Epidermal melanocyte (primary cell): Measurements from ENCODE around the gene UNC50.
A peak's percentile ranks its signal among the peaks of the same experiment; 100 is the strongest.
"Not testable (repeated sequence)": the region's sequence is repeated elsewhere in the genome, so short reads cannot be mapped to it uniquely, and the experiment has no call there.

Experiments
- DNase-seq: peaks from one replicate; pipeline ENCODE4 v3.0.0; 2011; ENCODE audit warnings: low spot score; ENCODE audit not compliant: insufficient read length

UNC50 gene

DNA sequence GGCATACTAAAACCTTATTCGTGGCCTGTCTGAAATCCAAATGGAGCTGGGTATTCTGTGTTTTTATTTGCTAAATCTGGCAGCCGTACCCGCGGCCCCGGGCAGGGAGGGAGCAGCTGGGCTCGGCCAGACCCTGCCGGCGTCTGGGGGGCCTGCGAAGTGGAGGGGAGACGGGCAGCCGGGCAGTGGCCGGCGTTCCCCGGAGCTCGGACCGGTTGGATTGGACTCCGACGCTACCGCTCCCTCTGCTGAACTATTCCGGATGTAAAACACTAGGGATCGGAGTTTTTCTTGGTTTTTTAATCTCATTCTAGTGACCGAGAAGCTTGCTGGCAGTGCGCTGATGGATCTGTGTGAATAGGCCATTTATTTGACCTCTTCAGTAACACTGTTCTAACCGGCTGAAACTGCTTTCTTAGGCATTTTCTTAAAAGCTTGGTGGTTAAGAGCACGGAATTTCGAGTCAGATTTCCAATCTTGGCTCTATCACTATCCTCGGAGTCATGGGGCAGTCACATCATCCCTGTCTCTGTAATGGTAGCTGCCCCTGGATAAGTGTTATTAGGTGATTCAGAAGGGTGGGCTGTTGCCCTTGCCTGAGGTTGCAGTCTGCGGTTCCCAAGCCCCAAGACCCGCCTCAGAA, 694 bp downstream of the UNC50 start:
- no peak for DNase-seq

DNA sequence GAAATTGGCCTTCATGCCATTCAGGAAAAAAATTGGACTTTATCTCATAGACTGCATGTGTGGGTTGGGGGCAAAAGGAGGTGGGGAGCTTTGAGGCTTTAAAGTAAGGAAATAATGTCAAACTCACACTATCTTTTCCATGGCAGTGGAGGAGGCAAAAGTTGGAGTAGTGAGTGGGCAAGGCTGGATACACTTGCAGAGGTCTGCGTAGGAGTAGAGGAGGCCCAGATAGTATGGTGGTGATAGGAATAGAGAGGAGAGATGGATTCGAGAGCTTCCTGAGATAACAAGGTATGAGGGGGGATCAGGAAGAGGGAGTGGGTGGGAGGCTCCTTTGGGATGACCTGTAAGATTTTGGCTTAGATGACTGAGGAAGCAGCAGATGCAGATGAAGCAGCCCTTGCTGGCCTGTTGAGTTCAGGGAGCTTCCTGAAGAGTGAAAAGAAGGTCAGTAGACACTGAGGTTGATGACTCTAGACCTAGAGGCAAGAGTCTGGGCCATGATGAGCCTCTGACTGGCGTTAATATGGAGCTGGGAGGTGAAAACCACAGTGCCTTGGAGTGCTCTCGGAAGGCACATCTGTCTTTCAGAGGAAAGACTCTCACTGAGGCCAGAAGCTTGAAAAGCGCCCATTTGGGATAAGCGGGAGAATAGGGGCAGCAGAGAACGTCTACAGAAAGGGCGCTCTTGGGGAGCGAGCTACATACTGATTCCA, 5.8 kb downstream of the UNC50 start:
- DNase-seq, result no peak

DNA sequence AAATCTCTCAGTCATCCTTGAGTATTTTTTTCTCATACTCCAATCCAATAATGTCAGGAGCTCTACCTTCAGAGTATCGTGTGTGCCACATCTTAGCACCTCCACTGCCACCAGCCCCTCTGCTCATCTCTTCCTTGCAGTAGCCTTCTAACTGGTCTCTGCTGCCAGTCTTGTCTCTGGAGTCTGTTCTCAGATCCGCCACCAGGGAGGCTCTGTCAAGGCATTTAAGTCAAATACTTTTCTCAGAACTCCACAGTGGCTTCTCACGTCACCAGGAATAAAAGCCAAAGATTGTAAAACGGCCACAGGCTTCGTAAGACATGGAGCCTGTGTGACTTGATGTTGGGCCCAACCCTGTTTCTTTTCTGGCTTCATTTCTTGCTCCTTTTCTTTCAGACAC, 7.1 kb downstream of the UNC50 start:
- no peak for DNase-seq

DNA sequence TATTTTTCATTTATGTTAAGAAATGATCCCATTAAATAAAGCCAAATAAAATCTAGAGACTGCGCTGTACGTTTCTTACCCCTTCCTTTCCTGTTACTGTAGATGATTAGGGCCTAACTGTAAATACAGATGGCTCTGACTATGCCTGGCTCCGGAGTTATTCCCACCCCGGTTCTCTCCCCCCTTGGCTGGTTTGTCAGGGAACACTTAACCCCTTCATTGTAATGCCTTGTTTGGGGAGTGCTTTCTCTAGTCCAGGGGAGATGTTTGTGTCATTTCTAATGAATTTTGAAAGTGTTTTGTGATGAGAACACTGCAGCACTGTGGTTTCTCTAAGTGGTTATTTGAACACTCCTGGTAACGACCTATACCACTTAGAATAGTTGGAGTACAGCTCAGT, 8.8 kb downstream of the UNC50 start:
- DNase-seq, result no peak

DNA sequence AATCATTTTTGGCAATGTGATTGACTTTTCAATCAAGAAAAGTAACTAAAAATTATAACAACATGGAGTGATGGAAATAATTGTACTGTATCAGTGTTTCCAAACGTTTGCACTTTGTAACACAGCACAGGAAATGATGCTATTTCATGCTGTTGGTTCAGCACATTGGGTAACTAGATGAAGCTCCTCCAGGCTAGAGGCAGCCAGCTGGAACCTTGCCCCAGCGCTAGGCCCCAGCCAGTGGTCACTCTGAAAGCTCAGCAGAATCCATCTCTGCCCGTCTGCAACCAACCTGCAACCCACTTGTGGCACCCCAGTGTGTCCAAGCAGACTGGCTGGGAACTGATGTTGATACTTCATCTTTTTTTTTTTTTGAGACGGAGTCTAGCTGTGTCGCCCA, 15.3 kb downstream of the UNC50 start:
- no peak for DNase-seq

DNA sequence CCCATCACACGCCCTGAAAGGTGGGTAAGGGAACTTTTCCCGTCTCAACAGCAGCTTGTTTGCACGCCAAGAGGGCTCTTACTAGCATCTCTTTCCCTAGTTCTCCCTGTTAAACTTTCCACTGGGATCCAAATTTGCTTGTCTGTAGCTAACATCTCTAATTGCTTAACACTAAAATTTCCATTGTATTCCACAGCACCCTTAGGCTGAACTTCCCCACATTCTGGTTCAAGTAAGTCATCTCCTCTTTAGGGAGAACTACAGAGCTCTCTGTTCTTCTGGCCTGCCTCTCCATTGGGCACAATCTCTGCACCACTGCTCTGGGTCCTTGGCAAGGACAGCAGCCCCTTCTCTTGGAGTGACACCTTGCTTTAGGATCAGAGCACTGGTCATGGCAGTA, 24.0 kb downstream of the UNC50 start:
- DNase-seq, result no peak

DNA sequence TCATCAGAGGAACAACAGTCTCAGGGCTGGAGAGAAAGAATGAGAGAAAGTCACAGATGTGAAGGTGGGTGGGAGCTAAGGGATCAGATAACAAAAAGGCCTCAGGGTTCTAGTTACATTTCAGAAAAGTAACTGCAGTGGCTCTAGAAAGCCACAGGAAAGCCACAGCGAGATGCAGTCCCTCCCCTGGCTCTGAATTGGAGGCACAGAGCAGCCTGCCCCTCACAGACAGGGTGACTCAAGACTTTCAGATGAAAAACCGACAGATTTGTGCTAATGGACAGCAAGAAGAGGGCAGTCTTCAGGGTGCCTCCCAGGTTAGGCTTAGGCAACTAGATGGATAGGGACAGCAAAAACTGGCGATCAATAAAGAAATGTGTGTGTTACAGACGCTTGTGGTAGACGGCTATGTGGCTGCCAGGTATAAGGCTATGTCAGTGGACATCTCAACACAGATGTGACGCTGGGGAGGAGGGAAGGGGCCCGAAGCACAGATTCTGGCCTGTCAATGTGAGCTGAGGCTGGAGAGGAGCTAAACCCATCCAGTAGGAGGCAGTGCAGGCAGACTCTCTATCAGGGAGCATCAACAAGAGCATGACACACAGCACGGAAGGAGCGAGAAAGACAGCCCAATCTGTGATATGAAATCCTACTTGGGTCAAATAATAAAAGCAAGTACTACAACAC, 26.2 kb downstream of the UNC50 start:
- no peak for DNase-seq

DNA sequence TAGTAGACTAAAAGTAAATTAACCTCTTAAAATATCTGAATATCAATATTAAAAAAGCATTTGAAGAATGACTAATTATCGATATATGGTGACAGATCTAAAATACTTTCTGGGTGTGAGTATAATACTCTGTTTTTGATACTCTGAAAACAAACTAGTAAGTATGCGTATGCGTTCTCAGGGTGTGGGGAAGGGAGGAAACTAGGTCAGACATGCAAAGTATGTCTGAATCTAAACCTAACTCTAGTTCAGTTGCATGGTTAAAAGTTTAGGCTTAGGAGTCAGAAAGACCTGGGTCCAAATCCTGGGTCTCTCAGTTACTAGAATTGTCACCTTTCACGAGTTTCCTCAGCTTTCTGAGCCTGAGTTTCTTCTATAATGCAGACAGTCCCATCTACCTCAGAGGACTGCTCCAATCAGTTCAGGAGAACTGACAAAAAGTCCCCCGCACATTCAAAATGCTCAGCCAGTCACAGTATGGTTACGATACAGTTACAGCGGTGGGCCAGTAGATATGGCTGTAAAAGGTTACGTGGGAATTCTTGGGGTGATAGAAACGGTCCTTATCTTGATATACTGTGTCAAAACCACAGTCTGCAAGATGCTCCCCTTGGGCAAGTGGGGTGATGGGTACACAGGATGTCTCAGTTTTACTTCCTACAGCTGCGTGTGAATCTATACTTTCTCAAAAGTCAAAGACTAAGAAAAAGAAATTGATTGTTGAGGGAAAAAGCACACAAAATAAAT, 29.2 kb downstream of the UNC50 start:
- no peak for DNase-seq

DNA sequence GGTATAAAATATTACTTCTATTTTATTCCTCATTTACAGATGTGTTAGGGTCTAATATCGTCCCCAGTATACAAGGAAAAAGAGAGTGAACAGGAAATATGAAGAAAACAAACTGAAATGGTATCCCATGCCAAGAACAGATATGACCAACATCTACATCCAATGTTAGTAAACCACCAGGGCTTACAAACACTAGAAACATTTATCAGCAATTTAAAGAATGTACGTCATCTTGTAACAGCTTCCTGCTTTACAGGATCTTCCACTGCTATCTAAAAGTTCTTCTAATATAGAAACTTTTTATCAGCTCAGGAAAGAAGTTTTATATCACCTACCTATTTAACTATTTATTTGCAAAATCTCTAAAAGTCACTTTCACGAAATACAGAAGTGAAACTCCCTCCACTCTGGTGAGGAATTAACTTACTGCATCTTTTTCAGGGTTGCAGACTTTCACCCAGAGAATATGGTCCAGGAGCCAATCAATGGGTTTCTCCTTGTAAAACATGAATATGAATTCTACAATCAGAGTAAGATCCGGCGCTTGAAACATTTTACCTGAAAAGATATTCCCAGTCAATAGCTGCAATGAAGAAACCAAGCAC, 35.2 kb downstream of the UNC50 start:
- DNase-seq, result no peak

DNA sequence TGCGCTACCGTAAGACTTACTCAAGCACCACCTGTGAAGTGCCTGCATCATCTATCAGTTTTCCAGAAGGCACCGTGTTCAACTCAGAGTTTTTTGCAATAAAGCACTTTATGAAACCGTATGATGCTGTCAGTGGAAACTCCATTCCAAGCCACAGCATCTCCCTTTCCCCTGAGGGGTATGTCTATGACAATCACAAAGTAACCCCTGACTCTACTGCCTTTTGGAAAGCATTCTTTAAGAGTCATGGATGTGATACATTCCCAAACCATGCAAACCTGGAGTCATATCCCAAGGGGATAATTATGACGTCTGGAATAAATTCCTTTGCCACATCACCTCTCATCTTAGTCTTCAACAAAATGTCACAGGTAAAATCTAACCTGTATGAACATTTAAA, 39.2 kb downstream of the UNC50 start:
- DNase-seq, result no peak

DNA sequence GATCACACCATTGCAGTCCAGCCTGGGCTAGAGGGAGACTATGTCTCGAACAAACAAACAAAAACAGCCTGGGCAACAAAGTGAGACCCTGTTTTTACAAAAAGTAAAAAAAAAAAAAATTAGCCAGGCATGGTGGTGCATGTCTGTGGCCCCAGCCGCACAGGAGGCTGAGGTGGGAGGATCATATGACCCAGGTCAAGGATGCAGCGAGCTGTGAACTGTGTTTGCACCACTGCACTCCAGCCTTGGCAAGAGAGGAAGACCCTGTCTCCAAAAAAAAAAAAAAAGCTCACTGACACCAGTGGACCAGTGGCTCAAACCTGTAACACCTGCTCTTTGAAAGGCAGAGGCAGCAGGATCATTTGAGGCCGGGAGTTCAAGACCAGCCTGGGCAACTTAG, 40.1 kb downstream of the UNC50 start:
- no peak for DNase-seq

DNA sequence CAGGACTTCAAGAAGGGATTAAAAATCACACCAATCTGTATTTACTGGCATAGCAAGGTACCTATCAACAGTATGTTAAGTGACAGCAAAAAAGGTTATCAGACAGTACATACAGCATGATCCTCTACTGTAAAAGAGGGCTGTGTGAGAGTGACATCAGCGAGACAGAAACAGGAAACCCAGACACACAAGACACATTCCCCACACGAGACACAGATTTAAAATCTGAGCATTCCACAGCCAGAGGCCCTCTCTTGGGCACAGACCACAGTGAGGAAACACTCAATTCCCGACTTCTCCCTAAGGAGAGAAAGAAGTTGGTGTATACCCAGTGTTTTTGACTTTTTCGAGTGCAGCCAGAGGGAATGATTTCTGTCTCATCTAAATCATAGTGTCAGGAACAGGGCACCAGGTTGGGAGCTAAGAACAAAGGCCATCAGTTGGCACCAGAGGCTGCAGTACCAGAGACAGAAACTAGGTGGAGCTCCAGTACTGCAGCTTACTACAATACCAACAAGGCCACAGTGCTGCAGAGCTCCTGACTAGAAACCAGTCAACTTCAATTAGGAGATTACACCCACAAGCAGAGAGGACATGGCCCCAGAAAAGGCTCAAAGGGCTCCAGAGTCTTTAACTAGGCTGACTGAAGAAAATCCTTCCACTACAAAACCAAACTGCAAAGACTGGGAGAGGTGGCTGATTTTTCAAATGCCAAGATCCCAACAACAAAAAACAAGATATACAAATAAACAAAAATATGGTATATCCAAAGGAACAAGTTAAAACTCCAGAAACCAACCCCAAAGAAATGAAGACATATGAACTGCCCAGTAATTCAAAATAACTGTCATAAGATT, 41.0 kb downstream of the UNC50 start:
- DNase-seq, result peak; percentile 20

DNA sequence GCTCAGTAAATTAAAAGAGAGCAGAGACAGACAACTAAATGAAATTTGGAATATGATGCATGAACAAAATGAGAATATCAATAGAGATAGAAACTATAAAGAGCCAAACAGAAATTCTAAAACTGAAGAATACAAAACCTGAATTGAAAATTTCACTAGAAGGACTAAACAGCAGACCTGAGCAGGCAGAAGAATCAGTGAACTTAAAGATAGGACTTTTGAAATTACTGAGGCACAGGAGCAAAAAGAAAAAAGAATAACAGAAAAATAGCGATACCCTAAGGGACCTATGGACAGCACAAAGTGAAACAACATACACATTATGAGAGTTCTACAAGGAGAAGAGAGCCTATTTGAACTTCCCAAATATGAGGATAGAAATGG, 41.6 kb downstream of the UNC50 start:
- no peak for DNase-seq

DNA sequence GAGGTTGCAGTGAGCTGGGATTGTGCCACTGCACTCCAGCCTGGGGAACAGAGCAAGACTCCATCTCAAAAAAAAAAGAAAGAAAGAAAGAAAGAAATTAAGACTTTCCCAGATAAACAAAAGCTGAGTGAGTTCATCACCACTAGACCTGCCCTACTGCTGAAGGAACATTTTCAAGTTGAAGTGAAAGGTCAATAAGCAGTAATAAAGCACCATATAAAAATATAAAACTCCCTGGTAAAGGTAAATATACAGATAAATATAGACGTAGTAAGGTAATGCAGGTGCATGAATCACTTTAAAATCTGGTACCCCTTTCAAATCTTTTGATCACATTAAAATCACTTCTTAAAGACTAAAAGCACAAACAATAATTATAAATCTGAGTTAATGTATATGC, 42.6 kb downstream of the UNC50 start:
- no peak for DNase-seq

DNA sequence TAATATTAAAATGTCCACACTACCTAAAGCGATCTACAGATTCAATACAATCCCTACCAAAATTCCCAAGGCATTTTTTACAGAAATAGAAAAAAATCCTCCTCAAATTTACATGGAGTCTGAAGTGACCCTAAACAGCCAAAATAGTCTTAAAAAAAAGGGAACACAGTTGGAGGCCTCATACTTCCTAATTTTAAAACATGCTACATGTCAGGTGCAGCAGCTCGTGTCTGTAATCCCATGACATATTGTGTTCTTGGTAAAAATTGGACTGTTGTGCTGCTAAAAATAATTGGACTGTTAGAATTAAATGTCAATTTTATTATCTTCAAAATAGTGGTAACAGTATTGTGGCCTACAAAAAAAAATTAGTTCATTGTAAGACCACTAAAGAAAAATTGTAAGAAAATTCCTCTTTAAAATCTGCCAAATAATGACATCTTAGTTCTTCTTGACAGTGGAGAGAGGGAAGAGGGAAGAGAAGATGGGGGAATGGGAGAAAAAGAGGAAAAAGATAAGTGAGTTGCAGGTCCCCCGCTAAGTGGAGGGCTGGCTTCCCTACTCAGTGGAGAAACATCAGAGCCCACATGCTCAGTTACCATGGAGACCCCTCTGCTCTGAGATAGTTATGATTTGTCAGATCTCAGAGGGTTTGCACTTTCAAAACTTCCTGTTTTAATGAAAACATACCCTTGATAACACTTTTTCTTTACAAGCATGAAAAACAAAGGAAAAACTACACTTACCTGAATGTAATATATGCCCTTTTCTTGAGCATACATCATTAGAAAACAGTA, 46.5 kb downstream of the UNC50 start:
- no peak for DNase-seq

DNA sequence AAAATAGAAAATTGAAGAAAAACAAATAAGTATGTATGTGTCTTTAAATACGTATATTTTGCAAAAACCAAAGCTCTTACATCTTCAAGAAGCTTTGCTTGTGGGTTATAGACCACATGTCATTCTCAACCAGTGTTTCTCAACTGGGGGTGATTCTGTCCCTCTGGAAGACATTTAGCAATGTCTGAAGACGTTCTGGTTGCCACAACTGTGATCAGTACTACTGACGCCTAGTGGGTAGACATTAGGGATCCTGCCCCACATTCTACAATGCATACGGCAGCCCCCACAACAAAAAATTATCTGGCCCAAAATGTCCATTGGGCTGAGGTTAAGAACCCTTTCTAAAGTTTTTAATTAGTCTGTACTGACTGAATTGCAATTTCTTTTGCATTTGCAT, 48.4 kb downstream of the UNC50 start:
- no peak for DNase-seq

DNA sequence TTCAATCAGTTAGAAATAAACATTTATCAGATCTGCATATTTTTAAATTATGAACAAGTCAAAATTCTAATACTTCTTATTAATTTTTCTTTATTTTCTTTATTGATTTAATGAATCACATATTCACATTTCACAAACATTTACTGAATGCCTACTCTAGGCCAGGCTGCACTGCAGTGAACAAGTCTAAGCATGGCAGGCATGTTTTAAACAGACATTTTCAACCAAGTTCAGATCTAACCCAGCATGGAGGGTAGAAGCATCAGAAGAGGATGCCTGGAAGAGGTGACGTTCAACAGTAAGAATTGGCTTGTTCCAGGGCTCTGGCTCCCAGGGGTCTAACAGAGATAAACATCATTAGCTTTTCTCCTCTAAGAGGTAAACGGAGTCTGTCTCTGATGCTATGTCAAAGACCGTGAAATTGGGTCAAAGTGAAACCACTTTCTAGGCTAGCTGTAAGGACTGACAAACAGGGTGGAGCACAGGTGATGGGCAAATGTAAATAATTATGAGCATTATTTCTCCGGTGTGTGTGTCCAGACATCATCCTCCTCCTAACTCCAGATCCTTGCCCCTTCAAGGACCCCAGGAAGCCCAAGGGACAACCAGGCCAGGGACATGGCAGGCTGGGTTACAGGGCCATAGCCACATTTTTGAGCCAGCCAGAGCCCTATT, 50.6 kb downstream of the UNC50 start:
- no peak for DNase-seq

DNA sequence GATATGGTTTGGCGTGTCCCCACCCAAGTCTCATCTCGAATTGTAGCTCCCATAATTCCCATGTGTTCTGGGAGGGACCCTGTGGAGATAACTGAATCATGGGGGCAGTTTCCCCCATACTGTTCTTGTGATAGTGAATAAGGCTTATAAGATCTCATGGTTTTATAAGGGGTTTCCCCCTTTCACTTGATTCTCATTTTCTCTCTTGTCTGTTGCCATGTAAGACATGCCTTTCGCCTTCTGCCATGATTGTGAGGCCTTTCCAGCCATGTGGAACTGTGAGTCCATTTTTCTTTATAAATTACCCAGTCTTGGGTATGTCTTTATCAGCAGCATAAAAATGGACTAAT, 51.1 kb downstream of the UNC50 start:
- not testable (repeated sequence) for DNase-seq

DNA sequence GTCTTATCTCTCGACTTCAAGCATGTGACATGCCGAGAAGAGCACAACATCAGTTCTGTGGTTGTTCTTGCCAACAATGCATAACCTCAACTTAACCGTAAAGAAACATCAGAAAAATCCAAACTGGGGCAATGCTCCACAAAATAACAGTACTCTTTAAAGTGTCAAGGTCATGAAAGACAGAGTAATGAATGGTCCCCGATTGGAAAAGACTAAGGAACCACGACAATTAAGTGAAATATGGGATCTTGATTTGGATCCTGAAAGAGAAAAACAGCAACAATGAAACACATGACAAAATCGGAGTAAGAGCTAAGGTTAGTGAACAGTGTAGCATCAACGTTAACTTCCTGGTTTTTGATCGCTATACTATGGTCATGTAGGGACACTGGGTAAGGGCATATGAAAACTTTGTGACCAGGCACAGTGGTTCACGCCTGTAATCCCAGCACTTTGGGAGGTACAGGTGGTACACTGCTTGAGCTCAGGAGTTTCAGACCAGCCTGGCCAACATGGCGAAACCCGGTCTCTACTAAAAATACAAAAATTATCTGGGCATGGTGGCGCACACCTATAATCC, 55.2 kb downstream of the UNC50 start:
- DNase-seq, result no peak
